Activated gamma-delta T cell (primary cell): Measurements from ENCODE around the gene CADM2.

ENCODE experiments used
- DNase-seq: peaks from one replicate; lab custom pipeline; 2025; lab: John Stamatoyannopoulos, UW

CADM2 gene

DNA sequence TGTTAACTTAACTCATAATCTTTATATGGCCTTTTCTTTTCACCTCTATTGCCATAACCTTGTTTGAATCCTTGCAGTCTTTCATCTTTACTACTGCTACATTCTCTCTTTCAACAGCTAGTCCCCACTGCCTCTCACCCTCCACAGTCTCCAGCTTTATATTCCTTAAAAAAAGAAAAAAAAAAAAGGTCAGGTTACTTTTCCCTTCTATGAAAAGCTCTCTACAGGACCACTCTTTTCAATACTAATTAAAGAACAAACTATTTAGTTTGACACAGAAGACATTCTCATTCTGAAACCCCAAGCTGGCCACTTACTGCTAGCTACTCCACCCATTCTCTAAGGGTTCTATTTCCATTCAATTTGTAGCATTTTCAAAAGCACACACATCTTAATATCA lies 25.6 kb downstream of the CADM2 start:
- no peak for DNase-seq

DNA sequence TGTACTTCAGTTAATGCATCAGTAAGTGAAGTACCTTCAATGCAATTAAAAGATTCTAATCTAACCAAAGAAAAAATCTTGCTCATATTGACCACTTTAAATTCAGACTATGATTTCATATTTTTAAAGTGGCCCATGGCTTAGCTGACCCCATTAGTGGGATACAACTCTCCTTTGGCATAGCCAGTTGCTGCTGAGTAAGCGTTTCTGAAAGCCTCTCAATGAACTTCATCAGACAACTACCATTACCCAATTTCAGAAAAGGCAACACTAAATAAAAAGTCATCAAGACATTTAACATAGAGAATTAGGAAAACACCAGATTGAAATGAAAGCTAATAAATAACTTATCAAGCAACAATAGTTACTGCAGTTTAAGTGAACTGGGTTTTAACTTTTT lies 27.0 kb downstream of the CADM2 start:
- no peak for DNase-seq

DNA sequence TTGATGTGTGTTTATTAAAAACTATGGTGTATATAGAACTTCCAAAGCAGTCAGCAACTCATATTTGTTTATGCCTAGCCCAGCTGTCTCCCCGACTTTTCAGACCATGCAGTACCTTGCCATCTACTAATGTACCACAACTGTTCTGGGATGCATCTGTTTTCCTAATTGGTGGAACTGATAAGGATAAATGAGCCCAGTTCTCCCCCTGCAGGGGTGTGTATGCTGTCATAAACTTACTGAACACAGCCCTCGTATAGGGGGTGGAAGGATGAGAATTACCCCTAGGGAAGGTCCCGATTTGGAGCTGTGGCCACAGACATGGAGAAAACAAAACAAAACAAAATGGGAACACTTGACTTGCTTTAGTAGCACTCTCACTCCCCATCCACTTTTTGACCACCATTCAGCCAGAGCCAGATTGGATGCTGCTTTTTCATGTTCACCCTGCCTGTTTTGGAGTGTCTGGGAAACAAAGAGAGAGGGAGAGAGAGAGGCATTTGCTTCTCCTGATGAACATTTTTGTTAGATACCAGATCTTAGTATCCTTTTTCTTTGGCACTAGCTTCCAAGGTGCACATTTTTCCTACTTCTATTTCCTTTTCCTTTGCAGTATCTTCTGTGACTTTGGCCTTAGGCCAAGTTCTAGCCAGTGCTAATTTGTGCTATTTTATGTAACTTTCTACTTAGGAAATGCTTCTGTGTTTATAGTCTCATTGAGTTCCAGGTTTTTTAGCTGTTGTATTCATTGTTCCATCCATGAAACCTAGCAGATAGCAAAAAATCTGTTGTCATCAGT lies 29.1 kb downstream of the CADM2 start:
- DNase-seq: no peak

DNA sequence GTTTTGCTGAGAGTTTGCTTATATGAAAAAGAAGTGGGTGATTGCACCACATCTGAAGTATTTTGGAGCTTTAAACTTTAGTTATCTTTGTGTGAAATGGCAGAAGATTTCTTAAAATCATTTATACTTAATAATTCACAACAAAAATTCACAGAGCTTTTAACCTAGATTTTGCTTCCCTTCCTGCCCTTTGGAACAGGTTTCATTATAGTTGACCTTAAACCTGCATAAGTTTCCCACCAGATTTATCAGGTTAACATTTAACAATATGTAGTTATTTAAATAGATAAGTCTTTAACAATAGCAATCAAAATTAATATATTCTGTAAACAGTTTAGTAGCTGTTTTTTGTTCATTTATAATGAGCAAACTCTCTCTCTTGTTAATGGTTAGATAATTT lies 30.3 kb downstream of the CADM2 start:
- no peak for DNase-seq

DNA sequence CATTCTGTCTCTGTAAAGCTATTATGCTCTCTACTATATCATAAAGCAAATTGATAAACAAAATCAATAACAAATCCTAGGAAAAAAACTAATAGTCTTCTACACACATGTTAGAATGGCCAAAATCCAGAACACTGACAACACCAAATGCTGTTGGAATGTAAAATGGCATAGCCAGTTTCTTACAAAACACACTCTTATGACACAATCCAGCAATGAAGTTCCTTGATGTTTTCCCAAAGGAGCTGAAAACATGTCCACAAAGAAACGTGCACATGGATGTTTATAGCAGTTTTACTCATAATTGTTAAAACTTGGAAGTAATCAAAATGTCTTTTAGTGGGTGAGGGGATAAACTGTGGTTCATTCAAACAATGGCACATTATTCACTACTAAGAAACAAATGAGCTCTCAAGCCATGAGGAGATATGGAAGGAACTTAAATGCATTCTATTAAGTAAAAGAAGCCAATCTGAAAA lies 32.7 kb downstream of the CADM2 start:
- DNase-seq: no peak

DNA sequence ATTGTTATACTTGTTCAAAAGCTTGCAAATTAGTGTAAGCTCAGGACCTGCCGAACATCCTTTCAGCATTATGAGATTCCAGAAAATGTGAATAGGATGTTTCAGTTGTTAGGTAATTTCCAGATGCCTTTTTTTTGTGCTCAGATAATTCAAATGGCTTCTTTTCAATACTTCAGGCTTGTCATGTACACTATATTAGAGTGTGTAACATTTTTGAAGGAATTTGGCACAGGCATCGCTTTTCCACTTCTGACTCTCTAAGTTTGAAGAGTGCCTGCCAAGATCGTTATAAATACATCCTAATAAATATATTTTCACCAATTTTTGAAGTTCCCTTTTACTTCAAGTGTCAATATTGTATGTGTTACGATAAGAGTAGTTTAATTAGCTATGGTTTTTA lies 35.2 kb downstream of the CADM2 start:
- DNase-seq: no peak

DNA sequence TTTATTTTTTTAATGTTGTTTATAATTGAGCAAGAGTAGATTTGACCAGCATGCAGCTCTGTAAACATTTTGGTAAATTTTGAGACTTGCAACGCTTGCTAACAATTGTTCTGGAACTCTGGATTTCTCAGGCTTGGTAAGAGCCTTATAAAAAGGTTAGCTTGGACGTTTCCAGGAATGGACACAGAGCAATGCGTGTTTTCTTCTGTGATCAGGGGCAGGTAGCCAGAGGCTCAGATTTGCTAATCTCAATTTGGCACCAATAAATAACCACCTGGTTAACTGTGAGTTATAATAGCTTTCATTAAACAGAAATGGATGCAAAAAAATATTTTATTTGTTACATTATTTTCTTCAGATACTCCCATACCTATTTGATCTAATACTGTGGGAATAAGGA lies 39.8 kb downstream of the CADM2 start:
- DNase-seq: no peak

DNA sequence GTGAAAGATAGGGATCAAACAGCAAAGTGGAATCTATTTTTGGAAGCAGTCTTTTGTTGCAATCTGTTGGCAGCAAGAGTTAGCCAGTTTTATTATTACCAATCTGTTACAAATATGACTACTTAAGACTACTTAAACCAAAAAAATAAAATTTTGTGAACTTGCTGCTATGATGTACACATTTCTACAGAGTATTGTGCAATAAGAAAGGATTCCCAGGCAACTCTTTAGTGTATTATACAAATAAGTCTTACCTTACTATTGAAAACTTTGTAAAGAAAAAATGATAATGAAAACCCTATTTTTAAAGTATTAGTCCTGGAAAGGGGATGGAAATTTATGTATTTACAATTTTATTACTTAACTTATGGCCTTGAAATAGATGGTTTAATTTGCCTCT lies 44.7 kb downstream of the CADM2 start:
- no peak for DNase-seq

DNA sequence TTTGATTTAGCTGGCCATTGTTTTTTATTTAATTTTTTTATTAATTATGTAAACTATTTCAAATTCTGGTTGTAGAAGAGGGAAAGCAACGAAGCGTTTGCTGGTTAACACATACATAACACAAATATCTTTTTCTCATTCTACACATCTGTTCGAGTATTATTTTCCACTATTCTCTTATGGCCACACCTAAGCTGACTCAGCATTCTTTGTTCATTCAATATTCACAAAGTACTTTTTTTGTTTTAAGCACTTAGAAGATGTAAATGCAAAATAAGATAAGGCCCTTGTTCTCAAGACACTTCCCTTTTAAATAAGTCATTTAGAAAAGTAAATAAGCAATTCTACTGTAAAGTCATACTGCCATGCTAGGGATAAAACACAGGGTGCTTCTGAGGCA lies 45.4 kb downstream of the CADM2 start:
- DNase-seq: no peak

DNA sequence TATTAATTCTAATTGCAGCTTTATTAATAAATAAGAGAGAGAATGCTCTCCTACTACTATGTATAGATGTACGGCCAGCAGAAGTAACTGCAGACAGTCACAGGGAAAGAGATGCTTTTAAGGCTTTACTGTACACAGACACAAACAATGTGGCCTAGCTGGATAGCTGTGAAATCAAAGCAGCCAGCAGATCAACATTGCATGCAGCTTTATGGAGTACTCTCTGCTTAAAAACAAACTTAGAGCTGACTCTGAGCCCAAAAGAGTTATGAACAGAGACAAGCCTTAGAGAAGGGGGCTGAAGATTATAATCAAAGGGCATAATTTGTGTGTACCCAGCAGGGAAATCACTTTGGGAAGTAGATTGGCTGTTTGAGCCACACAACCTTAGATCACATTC lies 47.2 kb downstream of the CADM2 start:
- no peak for DNase-seq

DNA sequence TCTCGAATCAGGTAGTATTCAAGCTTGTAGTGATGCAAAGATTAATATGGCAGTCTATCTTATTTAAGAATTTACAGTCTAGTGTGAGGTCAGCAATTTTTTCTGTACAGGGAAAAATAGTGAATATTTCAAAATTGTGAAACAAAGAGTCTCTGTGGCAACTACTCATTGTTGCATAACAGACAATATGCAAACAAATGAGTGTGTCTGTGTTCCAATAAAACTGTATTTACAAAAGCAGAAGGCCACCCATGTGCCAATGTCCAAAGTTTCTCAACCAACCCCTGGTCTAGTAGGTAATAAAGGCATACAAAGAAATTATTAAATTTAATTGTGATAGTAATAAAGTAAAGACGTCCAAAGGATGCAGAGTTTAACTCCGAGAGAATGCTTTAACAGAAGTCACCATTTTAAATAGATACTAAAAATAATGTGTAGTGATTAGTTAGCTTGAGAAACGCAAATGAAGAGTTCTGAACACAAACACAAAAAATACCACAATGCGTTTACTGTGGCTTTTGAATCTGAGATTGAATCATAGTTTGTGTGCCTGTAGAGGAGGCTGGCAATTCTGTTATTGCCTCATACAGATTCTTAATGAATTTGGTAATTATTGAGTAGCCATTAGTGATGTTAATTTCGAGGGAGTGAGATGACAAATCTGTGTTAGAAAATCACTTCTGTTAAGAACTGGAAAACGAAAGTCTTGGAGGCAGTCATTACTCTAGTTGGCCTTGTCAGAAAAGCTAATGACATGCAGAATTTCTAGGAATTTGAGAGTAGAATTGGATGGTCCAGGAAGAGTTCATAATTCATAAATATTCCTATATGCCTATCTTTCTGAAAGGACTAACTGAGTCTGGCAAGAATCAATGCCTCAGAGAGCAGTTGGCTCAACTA lies 48.7 kb downstream of the CADM2 start:
- no peak for DNase-seq

DNA sequence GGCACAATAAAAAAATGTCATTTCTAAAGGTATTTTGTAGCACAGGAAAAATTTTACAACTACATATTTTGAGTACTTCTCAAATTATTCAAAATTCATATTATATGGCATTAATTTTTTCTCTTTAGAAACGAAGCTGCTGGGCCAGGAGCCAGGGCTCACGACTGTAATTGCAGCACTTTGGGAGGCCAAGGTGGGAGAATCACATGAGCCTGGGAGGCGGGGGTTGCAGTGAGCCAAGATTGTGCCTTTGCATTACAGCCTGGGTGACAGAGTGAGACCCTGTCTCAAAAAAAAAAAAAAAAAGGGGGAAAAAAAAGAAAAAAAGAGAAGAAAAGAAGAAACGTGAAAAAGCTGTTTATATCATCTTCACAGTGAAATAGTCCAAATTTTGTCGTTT lies 62.0 kb downstream of the CADM2 start:
- no peak for DNase-seq

DNA sequence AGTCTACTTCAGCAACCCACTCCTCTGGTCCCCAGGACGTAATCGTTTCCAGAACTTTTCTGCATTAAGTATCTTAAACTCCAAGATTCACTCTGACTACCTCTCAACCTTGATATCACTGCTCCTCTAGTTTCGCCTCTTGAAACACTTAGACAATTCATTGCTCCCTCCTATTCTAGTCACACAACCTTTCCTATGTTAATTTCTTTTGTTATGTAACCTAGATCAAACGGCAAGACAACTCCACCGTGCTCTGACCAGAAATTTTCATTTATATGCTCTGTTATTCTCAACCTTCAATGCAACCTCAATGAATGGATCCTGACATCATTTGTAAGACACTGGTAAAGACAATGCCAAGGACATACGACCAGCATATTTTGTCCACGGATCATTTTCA lies 71.3 kb downstream of the CADM2 start:
- DNase-seq: no peak

DNA sequence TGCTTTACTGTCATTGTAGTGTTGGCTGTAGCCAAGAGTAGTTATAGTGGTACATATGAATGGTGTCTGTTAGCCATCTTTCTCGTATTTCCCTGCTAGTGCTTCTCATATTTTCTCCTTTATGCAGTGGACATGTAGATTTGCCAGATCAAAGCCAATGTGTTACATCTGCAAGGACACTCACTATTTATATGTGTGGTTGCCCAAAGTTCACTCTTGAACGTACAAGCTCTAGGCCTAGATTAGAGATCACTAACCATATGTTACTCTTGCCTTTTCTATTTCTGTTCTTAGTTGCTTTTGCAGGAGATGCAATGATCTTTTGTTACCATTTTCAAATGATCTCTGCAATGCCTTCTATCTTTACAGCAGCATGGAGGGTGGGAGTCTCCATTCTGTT lies 78.4 kb downstream of the CADM2 start:
- DNase-seq: no peak

DNA sequence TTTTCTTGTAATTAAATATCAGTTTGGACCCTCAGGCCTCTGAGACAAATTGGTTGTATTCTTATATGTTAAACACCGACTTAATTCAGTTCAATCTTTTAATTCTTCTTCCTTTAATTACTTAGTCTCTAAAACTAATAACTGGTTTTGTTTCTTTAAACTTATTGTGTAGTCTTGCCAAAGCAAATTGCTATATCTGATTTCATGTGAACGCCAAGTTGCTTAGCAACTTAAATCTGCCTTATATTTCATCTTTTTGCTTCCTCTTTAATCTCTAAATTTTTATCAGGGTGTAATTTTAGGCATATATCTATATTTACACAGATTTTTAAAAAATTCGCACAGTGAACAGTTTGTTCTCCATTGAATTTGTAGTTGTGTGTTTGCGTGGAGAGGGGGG lies 82.2 kb downstream of the CADM2 start:
- no peak for DNase-seq

DNA sequence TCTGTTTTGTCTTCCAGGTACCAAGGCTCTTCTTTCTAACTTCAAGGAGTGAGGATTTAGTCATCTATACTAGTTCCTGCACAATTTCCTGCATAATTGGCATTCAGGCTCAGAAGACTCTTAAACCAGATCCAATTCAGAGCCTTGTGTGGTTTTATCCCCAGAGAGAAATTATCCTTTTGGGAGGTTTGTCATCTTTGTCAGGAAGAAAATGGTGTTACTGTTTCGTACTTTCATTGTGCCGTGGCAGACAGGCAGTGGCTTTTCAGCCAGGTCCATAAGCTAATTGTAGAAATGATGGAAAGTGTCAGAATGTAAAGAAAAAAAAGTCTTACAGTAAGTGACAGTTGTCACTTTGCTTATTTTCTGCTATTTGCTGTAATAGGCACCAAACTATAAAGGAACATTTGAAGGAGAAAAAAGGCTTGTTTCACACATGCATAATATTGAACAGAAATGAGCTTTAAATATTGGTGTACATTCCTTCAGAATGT lies 82.8 kb downstream of the CADM2 start:
- DNase-seq: no peak

DNA sequence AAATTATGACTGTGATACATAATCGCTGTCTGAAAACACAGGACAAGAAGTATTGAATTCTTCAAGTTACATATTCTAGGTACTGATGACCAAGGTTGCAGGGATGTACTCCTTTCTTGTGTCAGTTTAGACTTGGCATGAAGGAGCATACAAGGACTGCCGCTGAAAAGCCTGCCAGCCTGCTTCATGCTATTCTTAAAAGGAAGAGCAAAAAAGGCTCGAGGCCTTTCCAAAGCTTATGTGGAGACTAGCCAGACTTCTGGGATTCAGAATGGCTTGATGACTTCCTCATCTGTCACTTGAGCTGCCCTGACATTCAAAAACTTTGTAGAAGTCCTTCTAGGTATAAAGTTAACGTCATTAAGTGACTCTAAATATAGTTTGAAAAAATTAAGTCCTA lies 92.0 kb downstream of the CADM2 start:
- no peak for DNase-seq

DNA sequence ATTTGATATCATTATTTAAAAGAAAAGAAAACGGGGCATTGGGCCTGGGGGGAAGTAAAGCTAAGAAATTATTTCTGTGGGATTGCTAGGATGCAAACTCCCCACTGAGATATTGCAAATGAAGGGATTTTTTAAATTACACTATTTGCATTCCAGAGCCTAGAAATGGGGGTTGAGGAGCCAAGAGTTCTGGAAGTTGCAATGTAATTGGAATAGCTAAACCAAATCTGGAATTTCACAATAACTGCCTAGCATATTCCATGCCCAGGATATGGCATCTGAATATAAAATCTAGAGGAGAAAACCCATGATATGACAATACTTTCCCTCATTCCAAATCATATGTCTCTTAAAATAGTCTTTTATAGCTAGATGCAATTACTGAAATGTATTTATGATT lies 93.0 kb downstream of the CADM2 start:
- no peak for DNase-seq

DNA sequence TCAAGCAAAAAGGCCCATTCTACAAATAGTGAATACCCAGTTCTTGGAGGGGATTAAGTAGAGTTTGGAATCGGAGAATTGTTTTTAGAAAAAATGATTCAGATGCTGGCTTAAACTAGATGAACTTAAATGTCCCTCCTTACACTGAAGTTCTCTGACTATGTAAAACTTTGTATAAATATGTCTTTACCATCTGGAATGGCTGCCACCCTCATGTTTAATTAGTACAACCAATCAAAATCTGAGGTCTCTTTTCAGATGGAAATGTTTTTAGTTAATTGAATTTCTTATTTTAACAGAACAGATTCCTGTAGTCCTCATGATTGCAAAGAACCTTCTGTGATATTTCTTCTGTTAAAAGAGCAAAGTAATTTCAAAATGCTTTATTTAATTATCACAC lies 94.8 kb downstream of the CADM2 start:
- DNase-seq: no peak

DNA sequence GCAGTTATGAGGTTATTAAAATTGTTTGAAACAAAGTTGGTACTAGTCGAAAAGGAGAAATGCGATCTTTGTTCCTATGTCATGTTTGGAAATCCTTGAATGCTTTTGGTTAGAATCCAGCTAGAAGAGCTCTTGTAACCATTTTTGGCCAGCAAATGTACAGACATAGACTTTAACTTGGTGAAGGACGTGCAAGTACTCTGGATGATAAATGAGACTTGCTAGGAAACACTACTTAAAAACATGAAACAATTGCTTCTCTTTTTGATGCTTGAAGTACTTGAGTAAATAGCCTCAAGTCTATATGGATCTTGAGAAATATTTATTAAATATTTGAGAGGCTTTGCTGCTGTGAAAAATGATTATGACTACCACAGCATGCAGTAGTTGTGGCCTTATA lies 95.8 kb downstream of the CADM2 start:
- DNase-seq: no peak

DNA sequence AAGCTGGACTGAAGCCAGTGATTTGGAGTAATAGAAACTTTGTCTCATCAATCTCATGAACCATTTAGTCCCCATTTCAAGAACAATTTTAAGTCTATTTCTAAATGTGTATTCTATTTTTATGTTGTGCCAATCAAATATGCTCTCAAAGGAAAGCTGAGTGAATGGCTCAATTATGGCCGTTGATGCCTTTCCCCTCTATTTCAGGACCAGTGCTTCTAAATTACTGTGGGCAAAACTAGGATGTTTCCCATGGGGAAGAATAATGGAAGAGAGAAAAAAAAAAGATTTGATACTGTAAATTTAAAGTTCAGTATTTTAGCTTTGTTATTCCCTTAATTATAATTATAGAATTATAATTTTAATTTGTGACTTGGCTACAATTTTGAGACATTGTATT lies 110.1 kb downstream of the CADM2 start:
- no peak for DNase-seq

DNA sequence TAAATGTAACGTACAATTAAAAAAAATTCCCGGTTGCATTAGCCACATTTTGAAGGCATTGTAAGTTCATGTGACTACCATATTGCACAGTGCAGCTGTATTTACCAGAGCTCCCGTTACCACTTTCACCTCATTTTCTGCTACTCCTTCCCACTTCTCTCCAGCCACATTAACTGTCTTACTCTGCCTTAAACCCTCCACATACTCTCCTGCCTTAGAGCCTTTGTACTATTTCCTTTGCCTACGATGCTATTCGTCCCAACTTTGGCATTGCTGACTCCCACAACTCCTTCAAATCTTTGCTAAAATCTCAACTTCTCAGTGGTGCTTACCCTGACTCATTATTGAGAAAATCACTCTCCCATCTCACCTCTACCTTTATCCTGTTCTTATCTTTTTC lies 115.2 kb downstream of the CADM2 start:
- no peak for DNase-seq

DNA sequence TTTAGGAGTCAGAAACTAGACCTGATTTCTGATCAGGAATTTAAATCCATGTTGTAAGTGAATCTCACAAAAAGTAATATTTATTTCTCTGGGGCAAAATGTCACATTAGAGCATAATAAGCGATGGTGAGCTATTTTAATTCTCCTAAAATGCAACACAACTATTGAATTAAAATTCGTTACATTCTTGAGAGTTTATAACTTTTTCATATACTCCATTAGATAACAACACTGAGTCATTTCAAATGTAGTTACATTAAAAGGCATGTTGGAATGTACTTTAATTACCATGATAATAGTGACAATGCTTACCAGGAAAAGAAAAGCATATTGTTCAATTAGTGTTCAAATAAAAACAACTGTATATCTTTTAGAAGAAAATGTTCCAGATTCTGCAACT lies 116.9 kb downstream of the CADM2 start:
- no peak for DNase-seq
